Measurements from ENCODE around the gene RAD51B.
"Not testable (repeated sequence)": the region's sequence is repeated elsewhere in the genome, so short reads cannot be mapped to it uniquely, and the experiment has no call there.

The RAD51B gene

DNA sequence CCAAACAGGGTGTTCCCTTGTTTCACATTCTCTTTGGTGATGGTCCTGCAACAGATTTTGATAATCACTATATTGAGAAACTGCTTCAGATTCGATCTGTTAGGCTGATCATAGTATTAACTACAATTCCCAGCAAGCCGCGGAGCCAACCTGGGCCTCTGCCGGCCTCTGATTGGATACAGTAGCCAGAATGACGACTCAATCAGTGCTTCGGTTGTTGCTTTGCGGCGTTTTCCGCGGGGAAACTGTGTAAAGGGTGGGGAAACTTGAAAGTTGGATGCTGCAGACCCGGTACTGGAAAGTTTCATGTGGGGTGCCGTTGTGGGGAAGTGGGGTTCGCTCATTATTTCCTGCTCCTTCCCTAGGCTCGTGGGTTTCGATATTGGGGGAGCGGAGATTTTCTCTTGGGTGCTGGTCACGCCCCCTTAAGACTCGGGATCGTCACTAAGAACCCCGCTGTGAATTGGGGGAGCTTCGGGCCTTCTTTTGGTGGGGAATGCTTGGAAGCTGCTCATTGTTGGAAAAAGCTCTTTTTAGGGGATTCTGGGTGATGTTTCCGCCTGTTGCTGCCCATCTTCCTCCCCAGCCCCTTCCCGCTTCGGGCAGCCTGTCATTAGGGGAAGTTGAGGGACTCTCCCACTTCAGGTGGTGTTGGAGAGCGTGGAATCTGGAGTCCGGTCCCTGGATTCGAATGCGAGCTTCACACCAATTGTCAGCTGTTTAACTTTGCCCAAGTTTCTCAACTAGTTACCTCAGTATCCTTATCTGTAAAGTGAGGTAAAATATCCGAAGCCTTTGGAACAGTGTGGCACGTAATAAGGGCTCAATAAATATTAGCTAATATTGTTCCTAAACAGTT, at the start of gene RAD51B:
Gene RAD51B, plus strand, starts transcription at position 217 of the 859 bp plus-strand sequence.
- peak; percentile 86 for DNase-seq

DNA sequence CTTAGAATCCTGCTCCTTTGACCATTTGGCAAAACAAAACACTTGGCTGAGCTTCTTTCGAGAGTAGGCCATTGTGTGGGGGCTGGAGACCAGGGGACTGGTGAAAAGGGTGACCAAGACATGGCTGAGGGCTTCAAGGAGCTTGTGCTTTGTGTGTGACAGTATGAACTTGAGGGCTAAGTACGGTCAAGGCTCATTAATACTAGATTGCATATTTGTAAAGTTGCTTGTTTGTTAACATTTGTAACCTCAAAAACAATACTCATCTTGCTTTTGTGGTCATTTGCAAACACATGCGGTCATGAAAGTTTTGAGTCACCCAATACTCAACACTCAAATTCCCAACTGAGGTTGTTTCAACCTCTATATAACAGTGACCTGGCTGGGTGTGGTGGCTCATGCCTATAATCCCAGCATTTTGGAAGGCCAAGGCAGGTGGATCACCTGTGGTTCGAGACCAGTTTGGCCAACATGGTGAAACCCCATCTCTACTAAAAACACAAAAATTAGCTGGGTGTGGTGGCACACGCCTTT, 45.7 kb upstream of the RAD51B start:
- DNase-seq = no peak

DNA sequence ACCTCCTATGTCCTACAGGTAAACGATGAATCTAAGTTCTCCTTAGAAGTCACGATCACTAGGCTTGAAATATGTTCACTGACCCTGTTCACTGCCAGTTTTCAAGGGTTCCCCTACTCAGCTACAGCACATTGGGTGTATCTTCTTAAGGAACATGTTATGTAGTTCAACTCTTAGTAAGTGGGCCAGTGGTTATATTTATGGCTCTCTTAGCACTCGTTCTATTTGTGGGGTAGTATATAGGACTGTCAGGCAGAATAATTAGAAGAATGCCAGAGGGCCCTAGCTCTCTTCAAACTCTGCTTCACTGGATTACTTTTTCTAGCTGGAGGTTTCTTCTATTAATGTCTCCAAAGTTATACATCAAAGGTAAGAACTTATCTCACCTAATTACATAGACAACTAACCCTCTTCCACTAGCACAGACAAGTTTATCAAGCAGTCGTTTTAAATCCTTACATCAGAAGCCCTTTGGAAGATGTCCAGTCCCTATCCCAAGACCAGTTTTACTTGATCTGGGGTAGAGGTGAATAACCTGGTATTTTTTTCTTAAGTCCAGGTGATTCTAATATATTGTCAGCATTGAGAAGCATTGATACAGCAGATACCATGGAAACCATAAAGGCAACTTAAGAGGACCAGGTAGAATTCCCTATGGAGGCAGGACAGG, 42.8 kb upstream of the RAD51B start:
- DNase-seq = no peak

DNA sequence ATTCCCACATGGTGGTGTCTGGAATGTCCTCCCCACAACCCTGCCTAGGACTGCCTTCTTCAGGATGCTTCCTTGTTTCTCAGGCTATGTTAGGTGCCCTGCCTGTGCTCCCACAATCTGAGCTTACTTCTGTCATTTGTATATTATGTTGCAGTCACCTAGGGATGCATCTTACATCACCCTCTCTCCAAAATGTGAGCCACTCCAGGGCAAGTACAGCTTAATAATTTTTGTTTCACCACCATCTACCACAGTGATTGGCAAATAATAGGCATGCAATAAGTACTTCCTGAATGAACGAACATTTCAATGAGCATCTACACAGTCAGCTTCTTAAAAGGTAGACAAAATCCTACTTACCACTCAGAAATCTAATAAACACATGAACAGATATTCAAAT, 40.8 kb upstream of the RAD51B start:
- no peak for DNase-seq

DNA sequence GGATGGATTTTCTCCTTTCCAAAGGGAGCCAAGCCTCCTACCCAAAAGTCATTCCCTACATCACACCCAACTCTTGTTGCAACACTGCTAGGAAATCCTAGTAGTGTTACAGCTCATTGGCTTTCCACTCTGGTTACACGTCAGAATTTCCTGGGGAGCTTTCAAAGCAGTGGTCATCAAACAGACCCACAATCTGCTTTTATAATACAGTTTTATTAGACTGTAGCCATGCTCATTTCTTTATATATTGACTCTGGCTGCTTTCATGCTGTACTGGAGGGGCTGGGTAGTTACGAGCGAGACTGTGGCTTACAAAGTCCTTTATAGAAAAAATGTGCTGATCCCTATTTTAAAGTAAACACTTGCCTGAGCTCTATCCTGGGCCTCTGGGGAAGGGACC, 37.5 kb upstream of the RAD51B start:
- no peak for DNase-seq

DNA sequence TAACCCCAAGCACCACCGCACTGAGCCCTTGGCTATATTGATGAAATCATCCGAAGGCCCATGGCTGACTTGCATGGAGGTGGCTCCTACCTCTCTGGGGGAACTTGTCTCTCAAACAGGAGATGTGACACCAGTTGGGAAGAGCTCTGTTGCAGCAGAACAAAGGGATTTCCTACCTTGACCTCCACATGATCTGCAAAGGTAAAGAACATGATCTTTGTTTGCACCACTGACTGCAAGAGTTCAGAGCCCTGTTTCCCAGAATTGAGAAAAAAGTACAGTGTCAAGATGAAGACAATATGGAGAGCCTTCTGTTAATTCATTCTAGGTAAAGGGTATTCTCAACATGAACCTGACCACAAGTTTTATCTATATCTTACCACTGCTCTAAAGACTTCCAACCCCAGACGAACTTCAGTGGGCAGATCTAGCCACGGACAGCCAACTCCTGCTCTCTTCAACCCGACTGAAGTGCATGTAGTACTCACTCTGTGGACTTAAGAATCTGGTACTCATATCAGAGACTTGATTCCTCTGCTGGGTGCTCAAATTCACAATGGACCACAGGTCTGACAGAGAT, 35.2 kb upstream of the RAD51B start:
- DNase-seq = no peak

DNA sequence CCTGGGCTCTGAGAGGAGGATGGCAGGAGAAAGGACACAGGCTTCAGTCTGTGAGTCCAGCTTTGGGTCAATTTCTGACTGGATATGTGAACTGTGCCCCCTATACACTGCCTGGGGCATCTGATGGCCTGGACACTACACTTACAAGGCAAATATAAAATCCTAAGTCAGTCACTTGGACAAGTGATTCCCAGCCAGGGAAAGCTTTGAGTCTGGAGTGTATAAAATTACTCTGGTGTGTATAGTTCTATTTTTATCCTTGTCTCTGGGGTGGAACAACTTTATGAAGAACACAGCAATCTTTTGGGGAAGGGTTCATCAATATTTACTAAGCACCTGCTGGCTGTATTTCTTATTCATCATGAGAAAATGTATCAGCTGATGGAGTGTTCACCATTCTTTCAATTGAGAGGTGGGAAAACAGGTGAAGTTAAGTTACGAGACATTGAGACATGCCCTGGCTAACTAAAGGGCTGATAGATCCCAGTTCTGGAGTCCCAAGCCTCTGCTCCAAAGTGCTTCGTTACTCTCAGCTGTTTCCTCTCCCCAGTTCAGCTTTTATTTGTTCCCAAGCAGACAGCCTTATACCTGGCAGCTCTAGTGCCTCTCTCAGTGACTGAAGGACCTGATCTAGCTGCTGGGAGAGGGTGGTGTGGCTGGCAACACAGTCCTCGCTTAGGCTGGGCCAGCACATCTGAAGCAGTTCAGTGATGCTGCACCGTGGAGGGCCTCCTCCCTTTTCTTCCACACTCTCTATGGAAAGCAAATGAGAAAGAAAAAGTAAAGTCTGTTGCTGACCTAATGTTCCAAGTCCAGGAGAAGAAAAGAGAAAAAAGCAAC, 34.1 kb upstream of the RAD51B start:
- DNase-seq = no peak

DNA sequence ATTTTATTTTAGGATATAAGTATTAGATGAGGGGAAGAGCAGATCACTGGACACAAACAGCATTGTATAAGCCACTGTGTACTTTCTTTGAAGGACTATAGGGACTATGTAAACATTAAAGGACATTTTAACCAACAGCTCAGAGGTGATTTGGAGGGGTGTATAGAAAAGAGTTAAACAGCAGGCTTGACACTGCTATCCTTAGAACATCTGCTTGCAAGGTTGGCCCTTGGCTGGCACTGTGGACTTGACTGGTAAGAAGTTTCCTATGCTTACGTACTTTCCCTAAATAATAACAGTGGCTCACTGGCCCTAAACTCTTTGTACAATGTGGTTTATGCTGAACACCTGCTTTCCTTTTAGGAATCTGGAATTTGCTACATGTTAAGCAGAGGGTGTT, 31.9 kb upstream of the RAD51B start:
- DNase-seq = no peak

DNA sequence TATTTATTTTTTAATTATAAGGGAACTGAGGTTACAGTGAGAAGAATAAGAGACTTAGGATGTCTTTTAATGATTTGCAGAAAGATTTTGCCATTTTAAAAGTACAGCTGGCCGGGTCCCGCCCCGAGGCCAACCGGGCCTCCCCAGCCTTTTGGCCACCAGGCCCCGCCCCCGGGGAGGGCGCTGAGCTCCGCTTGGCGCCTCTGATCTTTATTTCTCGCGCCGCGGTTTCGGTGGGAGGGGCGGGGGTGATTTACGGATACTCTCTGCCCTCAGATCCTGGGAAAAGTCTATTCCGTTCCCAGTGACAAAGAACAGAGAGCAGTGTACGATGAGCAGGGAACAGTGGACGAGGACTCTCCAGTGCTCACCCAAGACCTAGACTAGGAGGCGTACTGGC, 20.8 kb upstream of the RAD51B start:
- DNase-seq = no peak

DNA sequence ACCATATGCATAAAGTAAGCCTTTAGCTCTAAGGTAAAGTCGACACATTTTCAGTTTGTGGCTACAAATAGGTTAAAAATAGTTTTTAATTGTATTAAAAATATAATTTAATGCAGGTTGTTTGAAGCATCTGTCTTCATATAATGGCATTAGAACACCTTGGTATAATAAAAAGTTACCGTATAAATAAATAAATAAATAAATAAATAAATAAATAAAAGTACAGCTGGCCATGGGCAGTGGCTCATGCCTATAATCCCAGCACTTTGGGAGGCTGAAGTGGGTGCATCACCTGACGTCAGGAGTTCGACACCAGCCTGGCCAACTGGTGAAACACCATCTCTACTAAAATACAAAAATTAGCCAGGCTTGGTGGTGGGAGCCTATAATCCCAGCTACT, 18.8 kb upstream of the RAD51B start:
- DNase-seq = no peak

DNA sequence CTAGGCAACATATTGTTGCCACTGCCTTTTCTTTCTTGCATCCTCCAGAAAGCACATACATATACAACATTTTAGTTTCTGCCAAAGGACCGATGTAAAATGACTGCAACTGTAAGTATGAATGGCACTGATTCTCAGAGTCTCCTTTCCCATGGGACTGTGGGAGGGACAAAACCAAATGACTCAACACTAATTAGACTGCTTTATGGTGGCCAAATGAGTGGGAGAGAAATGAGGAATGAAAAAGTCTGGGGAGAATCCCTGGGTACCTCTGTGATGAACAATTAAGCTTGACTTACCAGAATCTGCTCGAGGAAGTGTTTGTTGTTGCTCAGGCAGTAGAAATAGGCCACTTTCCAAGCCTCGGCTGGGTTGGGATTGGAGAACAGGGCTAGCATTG, 13.3 kb upstream of the RAD51B start:
- DNase-seq = no peak

DNA sequence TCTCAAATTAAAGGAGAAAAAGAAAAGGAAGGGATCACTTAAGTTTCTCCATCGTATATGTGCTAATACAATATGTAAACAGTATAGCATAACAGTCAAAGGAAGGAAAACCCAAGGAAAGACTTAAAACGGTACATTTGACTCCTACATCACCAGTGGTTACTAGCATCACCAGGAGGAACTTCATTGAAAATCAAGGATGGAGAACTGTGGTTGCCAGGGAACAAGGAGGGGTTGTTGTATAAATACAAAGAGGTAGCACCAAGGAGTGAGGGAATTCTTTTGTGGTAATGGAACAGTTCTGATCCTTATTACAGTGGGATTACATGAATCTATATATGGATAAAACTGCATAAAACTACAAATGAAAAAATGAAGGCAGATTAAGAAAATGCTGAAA, 4.8 kb upstream of the RAD51B start:
- no peak for DNase-seq

DNA sequence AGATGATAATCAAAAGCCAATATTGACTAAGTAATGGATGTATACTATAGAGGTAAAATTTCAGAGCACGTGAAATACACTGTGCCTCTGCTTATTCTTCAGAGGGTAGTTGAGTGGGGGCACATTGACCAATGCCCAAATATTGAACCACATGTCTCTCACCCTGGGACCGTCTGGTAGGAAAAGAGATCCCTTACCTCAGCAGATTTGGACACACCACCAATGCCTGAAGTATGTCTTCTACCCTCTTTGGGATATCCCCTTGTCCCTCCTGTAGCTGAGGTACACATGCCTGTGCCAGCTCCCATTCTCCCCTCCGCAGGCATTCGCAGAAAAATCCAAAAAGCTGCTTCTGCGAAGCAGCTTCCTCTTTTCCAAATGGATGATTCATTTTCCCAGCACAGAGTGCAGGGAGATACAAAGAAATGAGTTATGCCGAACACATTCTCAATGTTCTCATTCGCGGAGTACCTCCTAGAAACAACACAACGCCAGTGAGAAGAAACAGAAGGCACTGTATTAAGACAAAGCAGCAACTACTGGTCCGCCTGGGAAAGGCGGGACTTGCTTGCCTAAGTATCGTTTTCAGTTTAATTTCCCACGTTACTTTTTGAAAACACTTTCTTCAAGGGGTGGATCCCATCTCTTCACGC, 3.9 kb upstream of the RAD51B start:
- no peak for DNase-seq

DNA sequence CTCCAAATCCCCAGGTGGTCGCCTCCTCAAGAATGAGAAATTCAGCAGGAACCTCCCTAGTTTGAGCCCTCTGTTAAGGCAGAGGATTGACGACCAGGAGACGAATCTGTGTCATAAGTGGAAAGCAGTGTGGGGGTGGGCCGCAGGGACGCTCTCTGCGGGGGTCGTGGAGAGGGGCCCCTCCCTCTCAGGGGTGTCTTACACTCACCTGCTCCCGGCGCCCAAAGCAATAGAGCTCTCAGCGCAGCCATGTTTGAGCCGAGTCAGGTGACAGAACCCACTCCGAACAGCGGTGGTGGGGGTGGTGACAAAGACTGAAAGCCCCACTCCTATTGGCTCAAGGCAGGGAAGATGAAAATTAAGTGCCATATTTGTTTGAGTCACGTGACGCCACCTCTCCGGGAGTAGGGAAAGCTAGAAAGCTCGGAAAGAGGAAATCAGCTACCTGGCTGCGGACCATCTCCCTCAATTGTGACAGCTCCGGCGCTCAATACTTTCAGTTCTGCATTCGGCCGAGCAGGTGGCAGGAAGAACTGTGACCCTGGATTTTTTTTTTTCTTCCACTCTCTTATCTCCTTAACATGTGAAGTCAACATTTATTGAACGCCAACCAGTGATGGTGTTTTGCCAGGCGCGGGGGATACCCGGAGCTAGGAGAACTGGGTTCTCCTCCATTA, 3.1 kb upstream of the RAD51B start, which contains the start of gene ZFYVE26:
Gene ZFYVE26, minus strand, starts transcription at position 265 of the 677 bp plus-strand sequence. CDS start 627 bp downstream, outside the sequence.
- peak; percentile 96 for DNase-seq

DNA sequence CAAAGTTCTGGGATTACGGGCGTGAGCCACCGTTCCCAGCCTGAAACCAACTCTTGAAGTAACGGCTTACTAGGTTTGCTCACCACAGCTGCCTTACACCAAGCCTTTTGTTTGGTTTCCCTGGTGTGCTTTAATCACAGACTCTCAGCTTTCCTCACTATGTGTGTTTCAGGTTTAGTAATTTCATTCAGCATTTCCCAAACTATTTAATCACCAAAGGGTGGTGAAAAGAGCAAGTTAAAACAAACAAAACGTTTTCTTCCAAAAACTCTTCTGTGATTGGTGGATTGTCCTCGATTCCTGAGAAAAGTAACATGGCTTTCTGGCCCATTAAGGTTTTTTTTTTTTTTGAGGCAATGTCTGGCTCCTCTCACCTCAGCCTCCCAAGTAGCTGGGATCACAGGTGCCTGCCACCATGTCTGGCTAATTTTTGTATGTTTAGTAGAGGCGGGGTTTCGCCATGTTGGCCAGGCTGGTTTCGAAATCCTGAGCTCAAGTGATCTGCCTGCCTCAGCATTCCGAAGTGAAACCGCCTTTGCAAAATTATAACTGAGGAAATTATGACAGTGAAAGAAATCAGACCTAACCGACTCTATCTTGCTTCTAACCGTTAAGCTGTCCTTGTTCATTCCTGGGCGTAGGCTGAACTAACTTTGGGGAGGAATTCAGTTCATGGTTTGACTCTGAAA, 1.7 kb upstream of the RAD51B start:
- DNase-seq = no peak

DNA sequence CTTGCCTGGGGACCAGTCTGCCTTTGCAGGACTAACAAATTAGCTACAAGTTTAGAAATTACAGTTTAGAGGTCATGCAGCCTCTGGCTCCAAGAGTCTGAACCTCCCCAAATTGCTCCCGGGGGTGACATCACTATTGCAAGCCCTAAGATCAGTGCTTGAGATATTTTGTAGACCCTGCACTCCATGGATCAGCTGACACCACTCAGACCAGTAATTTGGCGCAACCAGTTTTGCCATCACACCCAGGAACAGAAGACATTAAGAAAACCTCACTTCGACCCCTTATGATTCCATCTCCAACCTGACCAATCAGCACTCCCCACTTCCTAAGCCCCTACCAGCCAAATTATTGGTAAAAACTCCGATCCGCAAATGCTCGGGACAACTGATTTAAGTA, 1.1 kb upstream of the RAD51B start:
- DNase-seq = not testable (repeated sequence)

DNA sequence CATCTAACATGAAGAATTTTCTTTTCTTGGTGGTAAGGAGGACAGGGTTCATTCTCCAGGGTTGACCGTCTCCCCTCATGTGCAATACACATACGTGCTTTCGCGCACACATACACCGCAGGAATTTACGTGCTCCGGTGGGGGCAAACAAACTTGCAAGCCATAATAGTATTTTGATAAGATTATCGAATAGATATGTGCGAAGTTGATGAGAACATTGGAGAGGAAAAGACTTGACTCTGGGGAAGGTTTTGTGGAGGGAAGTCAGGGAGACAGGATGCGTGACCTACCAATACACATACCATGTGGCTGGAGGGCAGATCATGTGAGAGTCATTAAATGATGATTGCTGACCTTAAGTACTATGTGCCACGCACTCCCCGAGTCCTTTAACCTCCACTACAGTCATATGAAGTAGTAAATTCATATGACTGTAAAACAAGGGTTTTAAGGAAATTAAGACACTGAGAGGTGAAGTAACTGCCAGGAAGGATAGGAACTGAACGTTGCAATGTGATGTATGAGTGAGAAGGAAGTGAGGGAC, 921 bp downstream of the RAD51B start:
- DNase-seq = no peak

DNA sequence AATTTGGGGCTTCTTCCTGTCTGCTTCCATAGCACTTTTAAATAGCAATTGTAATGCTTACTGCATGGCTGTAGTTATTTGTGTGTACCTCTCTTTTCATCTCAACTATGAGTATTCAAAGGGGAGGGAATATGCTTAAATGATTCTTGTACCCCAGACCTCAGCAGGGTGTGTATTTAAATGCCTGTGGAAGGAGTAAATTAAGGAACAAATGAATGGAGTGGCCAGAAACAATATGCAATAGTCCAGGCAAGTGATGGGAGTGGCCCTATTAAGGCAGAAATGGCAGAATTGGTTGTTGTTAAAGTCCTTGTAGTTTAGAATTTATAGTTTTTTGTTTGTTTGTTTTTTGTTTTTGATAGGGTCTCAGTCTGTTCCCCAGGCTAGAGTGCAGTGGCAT, 1.5 kb downstream of the RAD51B start:
- no peak for DNase-seq

DNA sequence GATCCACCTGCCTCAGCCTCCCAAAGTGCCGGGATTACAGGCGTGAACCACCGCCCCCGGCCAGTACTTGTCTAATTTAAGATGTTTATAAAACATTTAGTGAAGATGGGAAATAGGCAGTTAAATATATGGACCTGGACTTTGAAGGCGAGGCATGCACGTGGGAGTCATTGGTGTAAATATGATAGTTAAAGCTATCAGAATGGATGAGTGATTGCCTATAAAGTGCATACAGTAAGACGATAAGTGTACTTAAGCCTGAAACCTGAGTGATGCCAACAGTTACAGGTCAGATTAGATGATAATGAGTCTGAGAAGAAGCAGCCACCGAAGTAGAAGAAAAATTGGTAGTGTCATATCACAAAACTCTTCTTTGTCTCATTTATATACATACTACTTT, 11.5 kb downstream of the RAD51B start:
- DNase-seq = no peak

DNA sequence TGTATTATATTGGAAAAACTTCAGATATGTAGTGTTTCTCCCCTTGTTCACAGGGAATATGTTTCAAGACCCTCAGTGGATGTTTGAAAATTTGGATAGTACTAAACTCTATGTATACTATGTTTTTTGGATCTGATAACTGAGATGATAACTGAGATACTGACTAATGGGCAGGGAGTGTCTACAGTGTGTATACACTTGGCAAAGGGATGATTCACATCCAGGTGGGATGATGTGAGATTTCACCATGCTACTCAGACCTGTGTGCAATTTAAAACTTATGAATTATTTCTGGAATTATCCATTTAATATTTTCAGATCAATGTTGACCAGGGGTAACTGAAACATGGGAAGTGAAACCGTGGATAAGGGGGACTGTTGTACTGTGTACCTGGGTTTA, 13.8 kb downstream of the RAD51B start:
- DNase-seq = no peak

DNA sequence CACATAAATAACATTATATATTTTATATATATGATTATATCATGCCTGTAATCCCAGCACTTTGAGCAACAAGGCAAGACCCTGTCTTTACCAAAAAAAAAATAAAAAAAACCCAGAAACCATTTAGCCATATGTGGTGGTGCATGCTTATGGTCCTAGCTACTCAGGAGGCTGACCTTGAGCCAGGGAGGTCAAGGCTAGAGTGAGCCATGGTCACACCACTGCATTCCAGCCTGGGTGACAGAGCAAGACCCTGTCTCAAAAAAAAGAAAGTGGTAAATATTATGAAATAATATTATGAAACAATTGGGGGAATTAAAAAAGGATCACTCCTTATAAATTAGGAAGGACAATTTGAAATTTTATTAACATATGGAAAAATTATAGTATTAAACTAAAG, 16.0 kb downstream of the RAD51B start:
- DNase-seq = no peak

All from midbrain (tissue), 1 donor.